ENCODE results near the gene BRPF1. TPM values are rescaled to one million over a fixed set of nuclear protein-coding genes. Genes with fewer than 3 reads are reported as not detected.

BRPF1 gene
- total and polyA plus RNA-seq, 2 experiments from 2014 or later, result 8.0 to 24.7 TPM

DNA sequence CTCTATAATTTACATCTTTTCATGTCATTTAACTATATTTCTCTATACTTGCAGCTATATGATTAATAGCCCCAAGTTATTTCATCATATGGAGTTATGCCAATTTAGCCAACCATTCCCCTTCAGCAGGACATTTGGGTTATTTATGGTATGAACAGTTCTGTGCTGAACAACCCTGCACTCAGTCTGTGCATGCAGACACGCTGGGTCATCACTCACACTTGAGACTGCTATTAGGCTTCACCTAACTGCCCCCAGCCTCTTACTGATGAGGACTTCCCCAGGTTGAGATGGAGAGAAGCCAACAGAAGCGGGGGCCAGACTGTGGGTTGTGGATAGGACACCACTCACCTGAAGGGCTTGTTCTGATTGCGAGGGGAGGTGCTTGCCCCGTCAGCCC, 53.4 kb downstream of the BRPF1 start:
- Histone ChIP-seq H3K9me2 (ENCODE audit: insufficient read depth) (no peaks in the 10 kb centered on the region), H2AFZ (no peak overlapping the region), H3K27me3 (ENCODE audit: insufficient read depth) (no peaks in the 10 kb centered on the region), H3K36me3 (ENCODE audit: insufficient read depth) (peaks cover 10% of the 10 kb centered on the region; the same call in 1 of the 2 replicates), H3K27ac (ENCODE audit: low read depth) (no peak overlapping the region), H3K4me2 (no peak overlapping the region), H3K4me3 (no peak overlapping the region), H3K79me2 (replicated peaks; ENCODE audit: insufficient read depth) (no peaks in the 10 kb centered on the region), H4K20me1 (replicated peaks; ENCODE audit: insufficient read depth) (no peaks in the 10 kb centered on the region; the same call in 1 of the 2 replicates), H3F3A (replicated peaks; ENCODE audit: low read depth) (0 out of 2 replicates have a peak, but pooled peaks cover 8% of the 10 kb centered on the region), H3K4me1 (ENCODE audit: insufficient read depth) (no peaks in the 10 kb centered on the region)
- no peak overlapping the region for H3K4me3 Mint-ChIP-seq
- no peak for TF ChIP-seq NANOG (IDR thresholded peaks at IDR 0.05; ENCODE audit: borderline replicate concordance)
- TF ChIP-seq, protein P1, sequence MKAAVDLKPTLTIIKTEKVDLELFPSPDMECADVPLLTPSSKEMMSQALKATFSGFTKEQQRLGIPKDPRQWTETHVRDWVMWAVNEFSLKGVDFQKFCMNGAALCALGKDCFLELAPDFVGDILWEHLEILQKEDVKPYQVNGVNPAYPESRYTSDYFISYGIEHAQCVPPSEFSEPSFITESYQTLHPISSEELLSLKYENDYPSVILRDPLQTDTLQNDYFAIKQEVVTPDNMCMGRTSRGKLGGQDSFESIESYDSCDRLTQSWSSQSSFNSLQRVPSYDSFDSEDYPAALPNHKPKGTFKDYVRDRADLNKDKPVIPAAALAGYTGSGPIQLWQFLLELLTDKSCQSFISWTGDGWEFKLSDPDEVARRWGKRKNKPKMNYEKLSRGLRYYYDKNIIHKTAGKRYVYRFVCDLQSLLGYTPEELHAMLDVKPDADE (IDR thresholded peaks at IDR 0.05), result no peak
- no peak for TF ChIP-seq ZNF462 (CRISPR knock-in tag; IDR thresholded peaks at IDR 0.05)
- no peak for TF ChIP-seq EZH2phosphoT487 (IDR thresholded peaks at IDR 0.05; ENCODE audit: unreplicated experiment)
- no peak for TF ChIP-seq ZNF114 (CRISPR knock-in tag; IDR thresholded peaks at IDR 0.05)
- TF ChIP-seq, protein P2, sequence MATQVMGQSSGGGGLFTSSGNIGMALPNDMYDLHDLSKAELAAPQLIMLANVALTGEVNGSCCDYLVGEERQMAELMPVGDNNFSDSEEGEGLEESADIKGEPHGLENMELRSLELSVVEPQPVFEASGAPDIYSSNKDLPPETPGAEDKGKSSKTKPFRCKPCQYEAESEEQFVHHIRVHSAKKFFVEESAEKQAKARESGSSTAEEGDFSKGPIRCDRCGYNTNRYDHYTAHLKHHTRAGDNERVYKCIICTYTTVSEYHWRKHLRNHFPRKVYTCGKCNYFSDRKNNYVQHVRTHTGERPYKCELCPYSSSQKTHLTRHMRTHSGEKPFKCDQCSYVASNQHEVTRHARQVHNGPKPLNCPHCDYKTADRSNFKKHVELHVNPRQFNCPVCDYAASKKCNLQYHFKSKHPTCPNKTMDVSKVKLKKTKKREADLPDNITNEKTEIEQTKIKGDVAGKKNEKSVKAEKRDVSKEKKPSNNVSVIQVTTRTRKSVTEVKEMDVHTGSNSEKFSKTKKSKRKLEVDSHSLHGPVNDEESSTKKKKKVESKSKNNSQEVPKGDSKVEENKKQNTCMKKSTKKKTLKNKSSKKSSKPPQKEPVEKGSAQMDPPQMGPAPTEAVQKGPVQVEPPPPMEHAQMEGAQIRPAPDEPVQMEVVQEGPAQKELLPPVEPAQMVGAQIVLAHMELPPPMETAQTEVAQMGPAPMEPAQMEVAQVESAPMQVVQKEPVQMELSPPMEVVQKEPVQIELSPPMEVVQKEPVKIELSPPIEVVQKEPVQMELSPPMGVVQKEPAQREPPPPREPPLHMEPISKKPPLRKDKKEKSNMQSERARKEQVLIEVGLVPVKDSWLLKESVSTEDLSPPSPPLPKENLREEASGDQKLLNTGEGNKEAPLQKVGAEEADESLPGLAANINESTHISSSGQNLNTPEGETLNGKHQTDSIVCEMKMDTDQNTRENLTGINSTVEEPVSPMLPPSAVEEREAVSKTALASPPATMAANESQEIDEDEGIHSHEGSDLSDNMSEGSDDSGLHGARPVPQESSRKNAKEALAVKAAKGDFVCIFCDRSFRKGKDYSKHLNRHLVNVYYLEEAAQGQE (IDR thresholded peaks at IDR 0.05; ENCODE audit: unreplicated experiment), result no peak
- no peak for TF ChIP-seq STAT1 (IDR thresholded peaks at IDR 0.05; ENCODE audit: unreplicated experiment)
- no peak for TF ChIP-seq JUNB (IDR thresholded peaks at IDR 0.05; ENCODE audit: unreplicated experiment)
- H3K27ac Mint-ChIP-seq, result no peak overlapping the region
- no peaks in the 10 kb centered on the region for H3K9me3 Mint-ChIP-seq
- ATAC-seq (no peak), DNase-seq (ENCODE audit: low spot score) (no peak)
- H3K36me3 Mint-ChIP-seq (ENCODE audit: low read depth), result peaks cover 78% of the 10 kb centered on the region
- H3K27me3 Mint-ChIP-seq (ENCODE audit: insufficient read depth, low read depth, poor library complexity), result peaks cover 4% of the 10 kb centered on the region
- no peaks in the 10 kb centered on the region for H3K4me1 Mint-ChIP-seq
